Activated CD8-positive, alpha-beta memory T cell treated with anti-CD3 and anti-CD28 coated beads for 24 hours (primary cell): ENCODE results near the gene ECE1.

Experiments
- DNase-seq: peaks from one replicate; pipeline ENCODE4 v3.0.0-alpha.2; 2020

ECE1 gene

DNA sequence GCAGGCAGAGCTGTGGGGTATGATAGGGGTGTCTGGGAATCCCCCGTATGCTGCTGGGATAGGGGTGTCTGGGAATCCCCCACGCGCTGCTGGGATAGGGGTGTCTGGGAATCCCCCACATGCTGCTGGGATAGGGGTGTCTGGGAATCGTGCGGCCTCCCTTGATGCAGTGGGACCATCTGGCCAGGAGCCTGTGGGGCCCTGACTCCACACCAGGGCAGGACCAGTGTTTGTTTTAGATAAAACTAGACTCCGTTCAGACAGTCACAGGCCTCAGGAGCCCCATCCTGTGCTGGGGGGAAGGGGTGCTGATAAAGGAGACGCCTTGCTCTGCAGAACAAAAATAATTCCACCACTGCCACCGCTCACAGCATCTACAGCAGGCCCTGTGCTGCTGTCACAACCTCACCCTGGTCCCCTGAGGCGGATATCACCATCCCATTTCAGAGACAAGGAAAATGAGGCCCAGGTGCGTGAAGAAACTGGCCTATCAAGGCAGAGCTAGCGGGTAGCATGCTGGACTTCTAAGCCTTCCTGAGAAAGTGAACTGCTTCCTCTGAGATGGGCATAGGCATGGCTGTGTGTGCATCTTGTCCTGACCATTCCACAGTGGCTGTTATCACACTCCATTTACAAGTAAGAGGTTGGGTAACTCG lies 24.0 kb downstream of the ECE1 start:
- no peak for DNase-seq

- no peak for DNase-seq
Measured at GRCh38 chr1:21265644-21266043, 24.6 kb downstream of the ECE1 start.

- no peak for DNase-seq
Measured at GRCh38 chr1:21264898-21265297, 25.4 kb downstream of the ECE1 start.

- DNase-seq: no peak
Measured at GRCh38 chr1:21263653-21264225, 26.5 kb downstream of the ECE1 start.

DNA sequence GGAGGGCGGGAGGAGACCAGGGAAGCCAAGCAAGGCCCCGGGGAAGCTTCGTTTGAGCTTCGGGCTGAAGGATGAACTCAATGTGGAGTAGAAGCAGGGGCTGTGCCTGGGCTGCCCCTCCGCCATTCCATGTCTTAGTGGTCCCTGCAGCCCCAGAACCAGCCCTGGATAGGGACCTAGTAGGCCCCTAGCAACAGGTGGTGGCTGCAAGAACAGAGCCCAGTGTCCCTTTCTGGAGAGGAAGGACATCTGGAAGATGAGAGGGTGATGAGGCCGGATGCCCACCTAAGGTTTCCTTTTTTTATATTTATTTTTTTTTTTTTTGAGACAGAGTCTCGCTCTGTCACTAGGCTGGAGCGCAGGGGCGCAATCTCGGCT lies 27.2 kb downstream of the ECE1 start:
- DNase-seq: no peak

- DNase-seq: no peak
Measured at GRCh38 chr1:21262293-21263051, 27.8 kb downstream of the ECE1 start.

- DNase-seq: no peak
Measured at GRCh38 chr1:21261551-21262292, 28.5 kb downstream of the ECE1 start.

GRCh38 chr1:21260405-21261125 lies 29.7 kb downstream of the ECE1 start:
- no peak for DNase-seq

GRCh38 chr1:21259316-21260076 lies 30.8 kb downstream of the ECE1 start:
- no peak for DNase-seq

- peak; percentile 67 for DNase-seq
Measured at GRCh38 chr1:21258331-21259134, 31.7 kb downstream of the ECE1 start.

- no peak for DNase-seq
Measured at GRCh38 chr1:21257431-21258135, 32.7 kb downstream of the ECE1 start.

DNA sequence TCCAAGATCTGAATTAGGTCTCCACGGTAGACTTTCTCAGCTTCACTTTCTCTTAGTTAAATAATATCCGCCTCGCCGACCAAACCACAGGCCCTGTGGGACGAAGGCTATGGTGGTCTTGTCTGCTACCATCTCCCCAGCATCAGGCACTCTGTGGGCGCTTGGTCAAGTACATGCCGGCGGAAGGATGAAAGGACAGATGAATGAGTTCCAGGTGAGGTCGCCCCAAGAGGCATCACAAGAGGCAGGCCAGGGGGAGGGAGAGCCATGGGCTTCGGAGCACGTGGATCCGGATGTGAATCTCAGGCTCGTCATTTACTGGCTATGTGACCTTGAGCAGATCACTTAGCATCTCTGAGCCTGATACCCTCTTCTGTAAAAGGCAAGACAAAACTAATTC lies 33.5 kb downstream of the ECE1 start:
- no peak for DNase-seq

- DNase-seq: no peak
Measured at GRCh38 chr1:21255943-21256320, 34.3 kb downstream of the ECE1 start.

DNA sequence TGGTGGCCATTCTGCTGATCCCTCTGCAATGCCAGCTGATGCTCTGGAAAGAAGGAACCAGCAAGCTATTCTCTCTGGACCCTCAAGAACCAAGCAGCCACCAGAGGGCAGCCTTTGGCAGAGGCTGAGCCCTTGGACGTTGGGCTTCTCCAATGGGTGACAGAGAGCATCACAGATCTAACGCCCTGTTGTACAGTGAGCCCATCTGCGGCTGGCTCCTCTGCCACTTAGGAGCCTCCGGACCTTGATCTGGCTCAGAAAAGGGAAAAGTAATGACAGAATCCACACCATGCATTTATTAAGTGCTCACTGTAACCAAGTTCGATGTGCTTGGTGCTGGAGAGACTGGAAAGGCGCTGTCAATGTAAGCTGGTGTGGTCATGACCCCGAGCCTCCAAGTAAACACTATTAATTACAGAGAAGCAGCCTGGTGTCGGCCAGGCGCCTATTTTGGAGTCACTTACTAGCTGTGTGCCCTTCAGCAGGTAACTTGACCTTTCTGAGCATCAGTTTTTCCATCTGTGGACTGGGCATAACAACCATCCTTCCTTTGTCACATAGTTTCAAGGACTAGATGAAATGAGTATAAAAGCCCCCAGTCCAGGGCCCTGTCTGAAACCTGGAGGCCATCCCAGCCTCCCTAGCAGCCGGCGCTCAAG lies 34.9 kb downstream of the ECE1 start:
- DNase-seq: peak; percentile 94

DNA sequence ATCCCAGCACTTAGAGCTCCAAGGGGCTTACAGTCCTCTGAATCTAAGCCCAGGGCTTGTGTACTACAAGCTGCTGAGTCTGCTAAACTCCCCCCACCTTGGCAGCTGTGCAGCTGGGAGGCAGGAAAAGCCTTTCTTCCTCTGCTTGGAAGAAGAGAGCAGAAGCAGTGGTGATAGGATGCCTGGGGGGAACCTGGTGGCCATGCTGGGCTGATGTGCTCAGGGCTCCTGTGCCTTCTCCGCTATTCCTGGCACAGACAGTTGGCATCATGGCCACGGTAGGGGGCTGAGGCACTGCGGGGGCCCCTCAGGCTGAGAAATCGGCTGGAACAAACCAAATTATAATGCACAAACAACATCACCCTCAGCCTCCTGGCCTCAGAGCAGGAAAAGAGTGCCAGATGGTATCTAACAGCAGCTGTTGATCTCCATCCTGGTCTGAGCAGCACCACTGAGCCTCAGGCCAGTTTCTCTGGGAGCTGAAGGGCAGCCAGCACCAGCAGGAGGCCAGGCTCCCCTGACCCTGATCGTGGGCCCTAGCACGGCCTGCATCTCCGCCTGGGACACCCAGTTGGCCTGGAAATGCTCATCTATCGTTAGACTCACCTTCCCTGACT lies 35.8 kb downstream of the ECE1 start:
- DNase-seq: no peak

DNA sequence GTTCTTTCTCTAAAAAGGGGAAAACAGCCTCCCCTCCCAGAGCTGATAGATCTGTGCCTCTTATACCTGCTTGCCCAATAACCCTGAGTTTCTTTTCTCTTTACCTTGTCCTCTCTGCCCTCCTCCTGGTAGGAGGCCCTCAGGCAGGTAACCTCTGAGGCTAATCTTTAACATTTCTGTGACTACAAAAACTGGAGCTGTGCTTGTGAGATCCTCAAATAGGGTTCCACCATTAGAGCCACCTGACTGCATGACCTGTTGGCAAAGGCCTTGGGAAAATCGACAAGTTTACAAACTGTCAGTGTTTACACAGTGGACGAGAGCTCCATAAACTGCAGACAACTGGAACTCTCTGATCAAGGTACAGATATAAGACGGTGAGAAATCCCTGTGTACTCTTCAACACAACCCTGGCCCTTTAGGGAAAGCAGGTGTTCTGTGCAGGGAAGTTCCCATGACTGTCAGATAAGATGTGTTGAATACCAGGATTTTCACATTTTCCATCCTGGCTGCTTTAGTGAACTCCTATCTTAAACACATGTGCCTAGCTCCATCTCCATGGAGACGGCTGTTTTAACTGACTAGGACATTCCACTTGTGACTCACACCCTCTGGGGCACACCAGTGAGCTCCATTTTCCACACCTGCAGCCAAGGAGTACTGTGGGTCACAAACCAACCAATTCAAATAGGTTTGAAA lies 38.3 kb downstream of the ECE1 start:
- DNase-seq: no peak

- DNase-seq: no peak
Measured at GRCh38 chr1:21249940-21250493, 40.2 kb downstream of the ECE1 start.

DNA sequence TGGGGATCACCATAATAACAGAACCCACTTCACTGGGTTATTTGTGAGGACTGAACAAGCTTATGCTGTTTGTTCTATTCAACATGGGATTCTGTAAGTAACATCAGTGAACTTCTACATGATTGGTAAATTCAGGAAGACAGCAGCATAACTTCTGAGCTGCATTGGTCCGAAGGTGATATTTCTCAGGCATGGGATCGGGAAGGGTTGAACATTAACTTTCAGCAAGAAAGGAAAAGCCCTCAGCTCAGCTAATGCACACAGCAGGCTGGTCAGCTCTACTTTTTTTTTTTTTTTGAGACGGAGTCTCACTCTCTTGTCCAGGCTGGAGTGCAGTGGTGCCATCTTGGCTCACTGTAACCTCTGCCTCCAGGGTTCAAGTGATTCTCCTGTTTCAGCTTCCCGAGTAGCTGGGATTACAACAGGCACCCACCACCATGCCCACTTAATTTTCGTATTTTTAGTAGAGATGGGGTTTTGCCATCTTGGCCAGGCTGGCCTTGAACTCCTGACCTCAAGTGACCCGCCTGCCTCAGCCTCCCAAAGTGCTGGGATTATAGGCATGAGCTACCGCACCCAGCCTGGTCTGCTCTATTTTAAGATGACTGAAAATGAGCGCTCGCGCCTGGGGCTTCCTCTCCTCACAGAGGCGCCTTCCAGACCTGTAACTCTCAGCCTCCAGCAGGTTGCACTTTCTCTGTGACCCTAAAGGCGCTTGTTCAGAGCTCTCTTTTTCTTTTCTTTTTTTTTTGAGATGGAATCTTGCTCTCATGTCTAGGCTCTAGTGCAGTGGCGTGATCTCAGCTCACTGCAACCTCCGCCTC lies 42.2 kb downstream of the ECE1 start:
- DNase-seq: no peak
